ENCODE measurements around the gene FZD10.

GRCh38 chr12:130162267-130162666 lies at the start of gene FZD10:
- TF ChIP-seq, protein P1, sequence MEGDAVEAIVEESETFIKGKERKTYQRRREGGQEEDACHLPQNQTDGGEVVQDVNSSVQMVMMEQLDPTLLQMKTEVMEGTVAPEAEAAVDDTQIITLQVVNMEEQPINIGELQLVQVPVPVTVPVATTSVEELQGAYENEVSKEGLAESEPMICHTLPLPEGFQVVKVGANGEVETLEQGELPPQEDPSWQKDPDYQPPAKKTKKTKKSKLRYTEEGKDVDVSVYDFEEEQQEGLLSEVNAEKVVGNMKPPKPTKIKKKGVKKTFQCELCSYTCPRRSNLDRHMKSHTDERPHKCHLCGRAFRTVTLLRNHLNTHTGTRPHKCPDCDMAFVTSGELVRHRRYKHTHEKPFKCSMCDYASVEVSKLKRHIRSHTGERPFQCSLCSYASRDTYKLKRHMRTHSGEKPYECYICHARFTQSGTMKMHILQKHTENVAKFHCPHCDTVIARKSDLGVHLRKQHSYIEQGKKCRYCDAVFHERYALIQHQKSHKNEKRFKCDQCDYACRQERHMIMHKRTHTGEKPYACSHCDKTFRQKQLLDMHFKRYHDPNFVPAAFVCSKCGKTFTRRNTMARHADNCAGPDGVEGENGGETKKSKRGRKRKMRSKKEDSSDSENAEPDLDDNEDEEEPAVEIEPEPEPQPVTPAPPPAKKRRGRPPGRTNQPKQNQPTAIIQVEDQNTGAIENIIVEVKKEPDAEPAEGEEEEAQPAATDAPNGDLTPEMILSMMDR (conservative IDR thresholded peaks at IDR 0.05; ENCODE audit: low read depth in 2 of 2) = no peak
- TF ChIP-seq POLR2AphosphoS5 (IDR thresholded peaks at IDR 0.05; ENCODE audit: low read depth) = no peak
- TF ChIP-seq EZH2 (IDR thresholded peaks at IDR 0.05; ENCODE audit: low read depth, unreplicated experiment) = peak; percentile 32
- no peak for TF ChIP-seq CREB1 (CRISPR knock-in tag; IDR thresholded peaks at IDR 0.05; ENCODE audit: low read depth)
- TF ChIP-seq REST (IDR thresholded peaks at IDR 0.05; ENCODE audit: unreplicated experiment) = no peak
- no peak for TF ChIP-seq JUNB (IDR thresholded peaks at IDR 0.05; ENCODE audit: unreplicated experiment)
- TF ChIP-seq EZH2phosphoT487 (IDR thresholded peaks at IDR 0.05; ENCODE audit: unreplicated experiment) = no peak
- no peak for TF ChIP-seq ETS1 (IDR thresholded peaks at IDR 0.05)
- no peak for TF ChIP-seq ZNF331 (CRISPR knock-in tag; IDR thresholded peaks at IDR 0.05; ENCODE audit: low read depth)
- TF ChIP-seq STAT1 (IDR thresholded peaks at IDR 0.05; ENCODE audit: unreplicated experiment) = no peak
- no peak for TF ChIP-seq NANOG (IDR thresholded peaks at IDR 0.05; ENCODE audit: borderline replicate concordance)
- TF ChIP-seq ZNF114 (CRISPR knock-in tag; IDR thresholded peaks at IDR 0.05) = no peak
- TF ChIP-seq, protein P2, sequence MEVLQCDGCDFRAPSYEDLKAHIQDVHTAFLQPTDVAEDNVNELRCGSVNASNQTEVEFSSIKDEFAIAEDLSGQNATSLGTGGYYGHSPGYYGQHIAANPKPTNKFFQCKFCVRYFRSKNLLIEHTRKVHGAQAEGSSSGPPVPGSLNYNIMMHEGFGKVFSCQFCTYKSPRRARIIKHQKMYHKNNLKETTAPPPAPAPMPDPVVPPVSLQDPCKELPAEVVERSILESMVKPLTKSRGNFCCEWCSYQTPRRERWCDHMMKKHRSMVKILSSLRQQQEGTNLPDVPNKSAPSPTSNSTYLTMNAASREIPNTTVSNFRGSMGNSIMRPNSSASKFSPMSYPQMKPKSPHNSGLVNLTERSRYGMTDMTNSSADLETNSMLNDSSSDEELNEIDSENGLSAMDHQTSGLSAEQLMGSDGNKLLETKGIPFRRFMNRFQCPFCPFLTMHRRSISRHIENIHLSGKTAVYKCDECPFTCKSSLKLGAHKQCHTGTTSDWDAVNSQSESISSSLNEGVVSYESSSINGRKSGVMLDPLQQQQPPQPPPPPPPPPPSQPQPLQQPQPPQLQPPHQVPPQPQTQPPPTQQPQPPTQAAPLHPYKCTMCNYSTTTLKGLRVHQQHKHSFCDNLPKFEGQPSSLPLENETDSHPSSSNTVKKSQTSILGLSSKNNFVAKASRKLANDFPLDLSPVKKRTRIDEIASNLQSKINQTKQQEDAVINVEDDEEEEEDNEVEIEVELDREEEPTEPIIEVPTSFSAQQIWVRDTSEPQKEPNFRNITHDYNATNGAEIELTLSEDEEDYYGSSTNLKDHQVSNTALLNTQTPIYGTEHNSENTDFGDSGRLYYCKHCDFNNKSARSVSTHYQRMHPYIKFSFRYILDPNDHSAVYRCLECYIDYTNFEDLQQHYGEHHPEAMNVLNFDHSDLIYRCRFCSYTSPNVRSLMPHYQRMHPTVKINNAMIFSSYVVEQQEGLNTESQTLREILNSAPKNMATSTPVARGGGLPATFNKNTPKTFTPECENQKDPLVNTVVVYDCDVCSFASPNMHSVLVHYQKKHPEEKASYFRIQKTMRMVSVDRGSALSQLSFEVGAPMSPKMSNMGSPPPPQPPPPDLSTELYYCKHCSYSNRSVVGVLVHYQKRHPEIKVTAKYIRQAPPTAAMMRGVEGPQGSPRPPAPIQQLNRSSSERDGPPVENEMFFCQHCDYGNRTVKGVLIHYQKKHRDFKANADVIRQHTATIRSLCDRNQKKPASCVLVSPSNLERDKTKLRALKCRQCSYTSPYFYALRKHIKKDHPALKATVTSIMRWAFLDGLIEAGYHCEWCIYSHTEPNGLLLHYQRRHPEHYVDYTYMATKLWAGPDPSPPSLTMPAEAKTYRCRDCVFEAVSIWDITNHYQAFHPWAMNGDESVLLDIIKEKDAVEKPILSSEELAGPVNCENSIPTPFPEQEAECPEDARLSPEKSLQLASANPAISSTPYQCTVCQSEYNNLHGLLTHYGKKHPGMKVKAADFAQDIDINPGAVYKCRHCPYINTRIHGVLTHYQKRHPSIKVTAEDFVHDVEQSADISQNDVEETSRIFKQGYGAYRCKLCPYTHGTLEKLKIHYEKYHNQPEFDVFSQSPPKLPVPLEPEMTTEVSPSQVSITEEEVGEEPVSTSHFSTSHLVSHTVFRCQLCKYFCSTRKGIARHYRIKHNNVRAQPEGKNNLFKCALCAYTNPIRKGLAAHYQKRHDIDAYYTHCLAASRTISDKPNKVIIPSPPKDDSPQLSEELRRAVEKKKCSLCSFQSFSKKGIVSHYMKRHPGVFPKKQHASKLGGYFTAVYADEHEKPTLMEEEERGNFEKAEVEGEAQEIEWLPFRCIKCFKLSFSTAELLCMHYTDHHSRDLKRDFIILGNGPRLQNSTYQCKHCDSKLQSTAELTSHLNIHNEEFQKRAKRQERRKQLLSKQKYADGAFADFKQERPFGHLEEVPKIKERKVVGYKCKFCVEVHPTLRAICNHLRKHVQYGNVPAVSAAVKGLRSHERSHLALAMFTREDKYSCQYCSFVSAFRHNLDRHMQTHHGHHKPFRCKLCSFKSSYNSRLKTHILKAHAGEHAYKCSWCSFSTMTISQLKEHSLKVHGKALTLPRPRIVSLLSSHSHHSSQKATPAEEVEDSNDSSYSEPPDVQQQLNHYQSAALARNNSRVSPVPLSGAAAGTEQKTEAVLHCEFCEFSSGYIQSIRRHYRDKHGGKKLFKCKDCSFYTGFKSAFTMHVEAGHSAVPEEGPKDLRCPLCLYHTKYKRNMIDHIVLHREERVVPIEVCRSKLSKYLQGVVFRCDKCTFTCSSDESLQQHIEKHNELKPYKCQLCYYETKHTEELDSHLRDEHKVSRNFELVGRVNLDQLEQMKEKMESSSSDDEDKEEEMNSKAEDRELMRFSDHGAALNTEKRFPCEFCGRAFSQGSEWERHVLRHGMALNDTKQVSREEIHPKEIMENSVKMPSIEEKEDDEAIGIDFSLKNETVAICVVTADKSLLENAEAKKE (CRISPR knock-in tag; IDR thresholded peaks at IDR 0.05) = no peak

Data from GM23338 (cell line).